H1 (cell line): ENCODE measurements around the gene TELO2. TPM values are rescaled to one million over a fixed set of nuclear protein-coding genes. Genes with fewer than 3 reads are reported as not detected.
A peak's percentile ranks its signal among the peaks of the same experiment; 100 is the strongest.

ENCODE experiments used
- BACH1 ChIP-seq: IDR thresholded peaks from 2 replicates; pipeline ENCODE4 v1.6.1; 2012; ENCODE audit warnings: low read length, improper control_type of control experiment
- CBX5 ChIP-seq: fragments of 300-800, 300-1000 bp; sonication (generic); IDR thresholded peaks from 2 replicates; pipeline ENCODE4 v1.7.1; 2016; ENCODE audit warnings: antibody characterized with exemption, low read length, low read depth
- CBX8 ChIP-seq: fragments of 300-800, 300-1000 bp; sonication (generic); IDR thresholded peaks from 2 replicates; pipeline ENCODE4 v1.7.1; 2016; ENCODE audit warnings: low read depth, low read length, borderline replicate concordance
- CHD1 ChIP-seq: IDR thresholded peaks from 2 replicates; pipeline ENCODE4 v1.6.1; 2012; ENCODE audit warnings: low read depth, low read length, improper control_type of control experiment
- CTBP2 ChIP-seq: IDR thresholded peaks from 2 replicates; pipeline ENCODE4 v1.7.0; 2011; ENCODE audit warnings: borderline replicate concordance, mild to moderate bottlenecking, moderate library complexity, mixed read lengths, low read length; ENCODE audit not compliant: insufficient read depth, insufficient read length
- GTF2F1 ChIP-seq: IDR thresholded peaks from 2 replicates; pipeline ENCODE4 v1.6.1; 2012; ENCODE audit warnings: low read depth, low read length, improper control_type of control experiment, borderline replicate concordance
- HDAC6 ChIP-seq: IDR thresholded peaks from one replicate; pipeline ENCODE4 v1.7.1; 2012; ENCODE audit warnings: low read depth, mild to moderate bottlenecking, inconsistent platforms, low read length, moderate library complexity
- KDM5A ChIP-seq: fragments of 200-600 bp; IDR thresholded peaks from 2 replicates; pipeline ENCODE4 v1.7.1; 2012; ENCODE audit warnings: mild to moderate bottlenecking, low read length, inconsistent platforms, mixed read lengths
- POLR2AphosphoS5 ChIP-seq: IDR thresholded peaks from 2 replicates; pipeline ENCODE4 v1.6.1; 2011; ENCODE audit warnings: low read depth, low read length
- RBBP5 ChIP-seq: IDR thresholded peaks from 2 replicates; pipeline ENCODE4 v1.7.1; 2012; ENCODE audit warnings: low read depth, mild to moderate bottlenecking, inconsistent platforms, low read length, moderate library complexity, borderline replicate concordance
- RFX5 ChIP-seq: IDR thresholded peaks from 2 replicates; pipeline ENCODE4 v1.6.1; 2011; ENCODE audit warnings: low read depth, low read length, improper control_type of control experiment, borderline replicate concordance
- SIX5 ChIP-seq: IDR thresholded peaks from 2 replicates; pipeline ENCODE4 v1.6.1; 2011; ENCODE audit warnings: mild to moderate bottlenecking, low read depth, low read length
- SP1 ChIP-seq: IDR thresholded peaks from 2 replicates; pipeline ENCODE4 v1.6.1; 2011; ENCODE audit warnings: low read depth, low read length
- SP2 ChIP-seq: IDR thresholded peaks from 2 replicates; pipeline ENCODE4 v1.6.1; 2012; ENCODE audit warnings: mild to moderate bottlenecking, low read length, inconsistent platforms
- SRF ChIP-seq: IDR thresholded peaks from 2 replicates; pipeline ENCODE4 v1.6.1; 2011; ENCODE audit warnings: mild to moderate bottlenecking, low read depth, low read length, moderate library complexity
- TEAD4 ChIP-seq: IDR thresholded peaks from 2 replicates; pipeline ENCODE4 v1.6.1; 2012; ENCODE audit warnings: low read depth, low read length, inconsistent platforms, mixed read lengths
- YY1 ChIP-seq: IDR thresholded peaks from 2 replicates; pipeline ENCODE4 v1.6.1; 2011; ENCODE audit warnings: low read depth, mild to moderate bottlenecking, low read length
- ZNF274 ChIP-seq: IDR thresholded peaks from 2 replicates; pipeline ENCODE4 v1.7.0; 2012; ENCODE audit warnings: low read length, borderline replicate concordance; ENCODE audit errors: extremely low read depth
- polyA plus RNA-seq, 7 experiments: library from polyadenylated mRNA; depleted of rRNA in 3 of 7; stranded (reverse) in 5 of 7; unstranded in 2 of 7; fragments of >200 nt in 5 of 7; fragments of 200-250 nt in 2 of 7; gene quantifications; 1 replicate in 5 of 7; 2 replicates in 1 of 7; 4 replicates in 1 of 7; pipeline versions ENCODE4 v1.2.1 to v1.2.3, GENCODE V29; 2011 to 2013; ENCODE audit warnings: missing spikeins in 2 of 7, mixed read lengths in 2 of 7
- total RNA-seq: library from RNA; stranded (reverse); fragmentation: NEBNext Ultra II Directional; extraction: Animal tissue kit (Norgen Biotek cat#: 25700); gene quantifications from 2 replicates; pipeline ENCODE4 v1.2.1, GENCODE V29; 2021
- TF ChIP-seq, protein P1 (sequence below): IDR thresholded peaks from 2 replicates; pipeline ENCODE4 v1.6.1; 2011; ENCODE audit warnings: low read depth, mild to moderate bottlenecking, low read length; ENCODE audit not compliant: insufficient read depth
- TF ChIP-seq, protein P2 (sequence below): IDR thresholded peaks from 2 replicates; pipeline ENCODE4 v1.6.1; 2012; ENCODE audit warnings: inconsistent platforms
- TF ChIP-seq, protein P3 (sequence below): IDR thresholded peaks from 2 replicates; pipeline ENCODE4 v1.6.1; 2012; ENCODE audit warnings: low read length, inconsistent platforms
- TF ChIP-seq, protein P4 (sequence below): IDR thresholded peaks from 2 replicates; pipeline ENCODE4 v1.6.1; 2012; ENCODE audit warnings: inconsistent platforms

The TELO2 gene
- total and polyA plus RNA-seq, 2 of the 8 experiments (the other 6 are each of a cell fraction or from before 2014, with no cell fraction given) = 39.3 to 64.8 TPM

DNA sequence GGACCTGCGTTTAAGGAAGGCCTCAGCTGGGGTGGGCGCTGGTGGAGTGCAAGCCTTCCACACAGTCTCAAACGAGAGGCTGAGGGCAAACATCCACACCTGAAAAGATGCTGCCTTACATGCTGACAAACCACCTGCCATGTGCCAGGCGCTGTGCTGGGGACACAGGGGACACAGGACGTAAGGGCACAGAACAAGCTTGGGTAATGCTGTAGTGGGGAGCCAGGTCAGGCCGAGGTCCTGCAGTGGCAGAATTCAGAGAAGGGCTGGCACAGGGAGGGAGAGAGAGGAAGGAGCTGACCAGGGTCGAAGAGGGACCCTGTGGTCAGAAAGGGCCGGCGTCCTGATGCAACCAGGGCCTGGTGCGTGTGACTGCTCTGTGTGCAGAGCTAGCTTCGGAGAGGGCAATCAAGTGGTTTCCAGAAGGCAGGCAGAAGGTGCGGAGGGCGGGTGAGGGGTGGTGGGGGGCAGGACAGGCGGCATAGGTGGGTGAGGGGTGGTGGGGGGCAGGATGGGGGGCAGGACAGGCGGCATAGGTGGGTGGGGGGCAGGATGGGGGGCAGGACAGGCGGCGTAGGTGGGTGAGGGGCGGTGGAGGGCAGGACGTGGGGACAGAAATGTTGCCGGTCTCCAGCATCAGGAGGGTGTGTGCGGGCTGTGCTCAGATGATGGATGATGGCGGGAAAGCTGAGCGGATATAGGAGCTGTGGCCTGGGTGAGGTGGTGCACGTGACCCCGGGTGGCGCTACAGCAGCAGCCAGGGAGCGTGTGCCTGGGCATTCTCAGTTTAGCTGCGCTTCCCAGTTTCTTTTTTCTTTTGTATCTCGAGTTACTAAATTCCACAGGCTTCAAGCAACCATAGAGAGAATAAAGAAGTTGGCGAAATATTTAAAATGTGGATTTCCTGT lies 18.8 kb downstream of the TELO2 start (continued):
- TF ChIP-seq, protein P1, sequence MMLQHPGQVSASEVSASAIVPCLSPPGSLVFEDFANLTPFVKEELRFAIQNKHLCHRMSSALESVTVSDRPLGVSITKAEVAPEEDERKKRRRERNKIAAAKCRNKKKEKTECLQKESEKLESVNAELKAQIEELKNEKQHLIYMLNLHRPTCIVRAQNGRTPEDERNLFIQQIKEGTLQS = no peak
- TF ChIP-seq, protein P2, sequence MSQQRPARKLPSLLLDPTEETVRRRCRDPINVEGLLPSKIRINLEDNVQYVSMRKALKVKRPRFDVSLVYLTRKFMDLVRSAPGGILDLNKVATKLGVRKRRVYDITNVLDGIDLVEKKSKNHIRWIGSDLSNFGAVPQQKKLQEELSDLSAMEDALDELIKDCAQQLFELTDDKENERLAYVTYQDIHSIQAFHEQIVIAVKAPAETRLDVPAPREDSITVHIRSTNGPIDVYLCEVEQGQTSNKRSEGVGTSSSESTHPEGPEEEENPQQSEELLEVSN = peak; percentile 91
- TF ChIP-seq YY1 = no peak
- no peak for TF ChIP-seq KDM5A
- TF ChIP-seq, protein P3, sequence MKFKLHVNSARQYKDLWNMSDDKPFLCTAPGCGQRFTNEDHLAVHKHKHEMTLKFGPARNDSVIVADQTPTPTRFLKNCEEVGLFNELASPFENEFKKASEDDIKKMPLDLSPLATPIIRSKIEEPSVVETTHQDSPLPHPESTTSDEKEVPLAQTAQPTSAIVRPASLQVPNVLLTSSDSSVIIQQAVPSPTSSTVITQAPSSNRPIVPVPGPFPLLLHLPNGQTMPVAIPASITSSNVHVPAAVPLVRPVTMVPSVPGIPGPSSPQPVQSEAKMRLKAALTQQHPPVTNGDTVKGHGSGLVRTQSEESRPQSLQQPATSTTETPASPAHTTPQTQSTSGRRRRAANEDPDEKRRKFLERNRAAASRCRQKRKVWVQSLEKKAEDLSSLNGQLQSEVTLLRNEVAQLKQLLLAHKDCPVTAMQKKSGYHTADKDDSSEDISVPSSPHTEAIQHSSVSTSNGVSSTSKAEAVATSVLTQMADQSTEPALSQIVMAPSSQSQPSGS = no peak
- TF ChIP-seq TEAD4 = no peak
- TF ChIP-seq HDAC6 = no peak
- no peak for TF ChIP-seq RFX5
- no peak for TF ChIP-seq CBX5
- TF ChIP-seq SIX5 = no peak
- TF ChIP-seq BACH1 = no peak
- no peak for TF ChIP-seq CHD1
- TF ChIP-seq SP1 = no peak
- TF ChIP-seq POLR2AphosphoS5 = peak; percentile 40; the same call in 1 of the 2 replicates
- no peak for TF ChIP-seq ZNF274
- TF ChIP-seq SRF = no peak
- TF ChIP-seq, protein P4, sequence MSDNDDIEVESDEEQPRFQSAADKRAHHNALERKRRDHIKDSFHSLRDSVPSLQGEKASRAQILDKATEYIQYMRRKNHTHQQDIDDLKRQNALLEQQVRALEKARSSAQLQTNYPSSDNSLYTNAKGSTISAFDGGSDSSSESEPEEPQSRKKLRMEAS = peak; percentile 74
- no peak for TF ChIP-seq RBBP5
- TF ChIP-seq GTF2F1 = no peak
- no peak for TF ChIP-seq CTBP2
- TF ChIP-seq SP2 = no peak
- no peak for TF ChIP-seq CBX8
